ENCODE data around the gene SLC29A1. TPM values are rescaled to one million over a fixed set of nuclear protein-coding genes. Genes with fewer than 3 reads are reported as not detected.

SLC29A1 gene
- total and polyA plus RNA-seq, 2 of the 8 experiments (the other 6 are each of a cell fraction or from before 2014, with no cell fraction given): 187 to 558 TPM

DNA sequence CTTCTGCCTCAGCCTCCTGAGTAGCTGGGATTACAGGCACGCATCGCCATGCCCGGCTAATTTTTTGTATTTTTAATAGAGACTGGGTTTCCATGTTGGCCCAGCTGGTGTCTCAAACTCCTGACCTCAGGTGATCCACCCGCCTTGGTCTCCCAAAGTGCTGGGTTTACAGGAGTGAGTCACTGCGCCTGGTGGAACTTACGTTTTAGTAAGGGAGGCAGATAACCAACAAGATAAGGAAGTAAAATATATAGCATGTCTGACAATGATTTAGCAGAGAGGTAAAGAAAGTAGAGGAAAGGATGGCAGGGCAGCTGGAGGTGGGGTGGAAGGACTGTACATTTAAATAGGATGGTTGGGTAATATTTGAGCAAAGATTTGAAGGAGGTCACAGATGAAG is 19.4 kb upstream of the SLC29A1 start:
- FAIRE-seq (no peak), DNase-seq (ENCODE audit: low read depth in 1 of 2, low spot score in 2 of 2) (no peak)
- no peaks in the 10 kb centered on the region for H3K36me3 ChIP-seq (ENCODE audit: control insufficient read depth in 2 of 4, insufficient read depth in 4 of 4, low read length in 3 of 4)
- no peak overlapping the region for H3K4me3 ChIP-seq (ENCODE audit: extremely low read depth in 1 of 4, insufficient read depth in 2 of 4, low read depth in 3 of 4, low read length in 4 of 4)
- no peaks in the 10 kb centered on the region for H3K79me1 ChIP-seq (ENCODE audit: low read depth, low read length)
- H2AFZ ChIP-seq (ENCODE audit: low read length): no peak overlapping the region
- H2BK20ac ChIP-seq (ENCODE audit: low read length): peak overlapping the region; percentile 9
- no peak overlapping the region for H4K8ac ChIP-seq (ENCODE audit: extremely low read depth, insufficient read depth, low read length)
- no peaks in the 10 kb centered on the region; the same call in 1 of the 2 replicates for H3K23me2 ChIP-seq (ENCODE audit: low read depth, low read length)
- no peak overlapping the region for H3K4me2 ChIP-seq (ENCODE audit: insufficient read depth in 1 of 2, low read depth in 2 of 2, low read length in 2 of 2)
- no peak overlapping the region for H3K4ac ChIP-seq (replicated peaks; ENCODE audit: insufficient read length, low read depth, low read length)
- H2AK5ac ChIP-seq (ENCODE audit: low read depth, low read length): no peak overlapping the region
- peak overlapping the region; percentile 53 for H2BK12ac ChIP-seq (ENCODE audit: low read depth, low read length)
- no peaks in the 10 kb centered on the region for H3K9me3 ChIP-seq (ENCODE audit: insufficient read depth in 2 of 2, low read depth in 1 of 2, low read length in 1 of 2)
- peak overlapping the region; percentile 55; the same call in 1 of the 2 replicates for H2BK5ac ChIP-seq (ENCODE audit: low read depth, low read length)
- no peak overlapping the region for H4K5ac ChIP-seq (ENCODE audit: insufficient read length, low read depth, low read length)
- no peak overlapping the region for H4K91ac ChIP-seq (replicated peaks; ENCODE audit: insufficient read length, low read length)
- H3K4me1 ChIP-seq (replicated peaks in 1 of 4; ENCODE audit: control insufficient read depth in 3 of 4, insufficient read depth in 4 of 4, low read length in 3 of 4): peaks cover 25 to 35% (median 30%) of the 10 kb centered on the region in 4 experiments
- no peak overlapping the region for H3K23ac ChIP-seq (ENCODE audit: insufficient read length)
- POLR2A ChIA-PET (ENCODE audit: partially characterized antibody): interaction anchor here (0.8 to 6.2 kb wide), 14 partner anchors 8 to 42 kb away, joined by 3 to 60 read pairs (median 6); partner anchors contain the start of genes HSP90AB1, MYMX and SLC29A1
- no peak overlapping the region for H3K14ac ChIP-seq (ENCODE audit: insufficient read length)
- no peak overlapping the region for H2BK120ac ChIP-seq (replicated peaks; ENCODE audit: low read depth, low read length)
- CTCF ChIA-PET (ENCODE audit: partially characterized antibody): interaction anchor here (0.9 to 3.4 kb wide), 6 partner anchors 10 to 52 kb away, joined by 3 to 17 read pairs (median 6); no protein-coding TSS in a partner anchor
- TF ChIP-seq GABPA (IDR thresholded peaks at IDR 0.05; ENCODE audit: borderline replicate concordance, insufficient read depth, low read length) (no peak), ZNF274 (IDR thresholded peaks at IDR 0.05; ENCODE audit: borderline replicate concordance, extremely low read depth, low read length) (no peak), CEBPB (IDR thresholded peaks at IDR 0.05; ENCODE audit: low read depth, low read length) (no peak), SP2 (IDR thresholded peaks at IDR 0.05; ENCODE audit: low read length) (no peak), YY1 (IDR thresholded peaks at IDR 0.05; ENCODE audit: low read depth, low read length) (no peak), TCF12 (IDR thresholded peaks at IDR 0.05; ENCODE audit: low read depth, low read length) (no peak)
- TF ChIP-seq, protein P1, sequence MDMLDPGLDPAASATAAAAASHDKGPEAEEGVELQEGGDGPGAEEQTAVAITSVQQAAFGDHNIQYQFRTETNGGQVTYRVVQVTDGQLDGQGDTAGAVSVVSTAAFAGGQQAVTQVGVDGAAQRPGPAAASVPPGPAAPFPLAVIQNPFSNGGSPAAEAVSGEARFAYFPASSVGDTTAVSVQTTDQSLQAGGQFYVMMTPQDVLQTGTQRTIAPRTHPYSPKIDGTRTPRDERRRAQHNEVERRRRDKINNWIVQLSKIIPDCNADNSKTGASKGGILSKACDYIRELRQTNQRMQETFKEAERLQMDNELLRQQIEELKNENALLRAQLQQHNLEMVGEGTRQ (IDR thresholded peaks at IDR 0.05; ENCODE audit: low read length): no peak
- TF ChIP-seq, protein P2, sequence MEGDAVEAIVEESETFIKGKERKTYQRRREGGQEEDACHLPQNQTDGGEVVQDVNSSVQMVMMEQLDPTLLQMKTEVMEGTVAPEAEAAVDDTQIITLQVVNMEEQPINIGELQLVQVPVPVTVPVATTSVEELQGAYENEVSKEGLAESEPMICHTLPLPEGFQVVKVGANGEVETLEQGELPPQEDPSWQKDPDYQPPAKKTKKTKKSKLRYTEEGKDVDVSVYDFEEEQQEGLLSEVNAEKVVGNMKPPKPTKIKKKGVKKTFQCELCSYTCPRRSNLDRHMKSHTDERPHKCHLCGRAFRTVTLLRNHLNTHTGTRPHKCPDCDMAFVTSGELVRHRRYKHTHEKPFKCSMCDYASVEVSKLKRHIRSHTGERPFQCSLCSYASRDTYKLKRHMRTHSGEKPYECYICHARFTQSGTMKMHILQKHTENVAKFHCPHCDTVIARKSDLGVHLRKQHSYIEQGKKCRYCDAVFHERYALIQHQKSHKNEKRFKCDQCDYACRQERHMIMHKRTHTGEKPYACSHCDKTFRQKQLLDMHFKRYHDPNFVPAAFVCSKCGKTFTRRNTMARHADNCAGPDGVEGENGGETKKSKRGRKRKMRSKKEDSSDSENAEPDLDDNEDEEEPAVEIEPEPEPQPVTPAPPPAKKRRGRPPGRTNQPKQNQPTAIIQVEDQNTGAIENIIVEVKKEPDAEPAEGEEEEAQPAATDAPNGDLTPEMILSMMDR (IDR thresholded peaks at IDR 0.05; ENCODE audit: control extremely low read depth in 1 of 3, insufficient read depth in 1 of 3, low read depth in 1 of 3, low read length in 3 of 3): no peak
- H3K79me2 ChIP-seq (ENCODE audit: control insufficient read depth in 1 of 2, insufficient read depth in 2 of 2, low read length in 2 of 2): no peaks in the 10 kb centered on the region
- WGBS, 2 experiments (ENCODE audit: extremely low coverage in 1 of 2, insufficient coverage in 1 of 2, insufficient read length in 1 of 2, insufficient replicate concordance in 2 of 2, low coverage in 1 of 2, low lambda C conversion rate in 2 of 2, missing lambda C conversion rate in 1 of 2): 94% methylated on average over 6 of the region's 6 CpGs; no CpG with 5 or more reads in 1 of the 2 experiments
- H3K27me3 ChIP-seq (replicated peaks in 1 of 4; ENCODE audit: control insufficient read depth in 3 of 4, extremely low read depth in 1 of 4, insufficient read depth in 3 of 4, low read length in 3 of 4): no peaks in the 10 kb centered on the region
- no peak overlapping the region for H2BK15ac ChIP-seq (ENCODE audit: low read length)
- peak overlapping the region; percentile 43; the same call in 1 of the 2 replicates for H3K18ac ChIP-seq (ENCODE audit: extremely low read depth, low read length)
- no peak overlapping the region for H3K56ac ChIP-seq (replicated peaks; ENCODE audit: insufficient read length, low read depth, low read length)
- H3K27ac ChIP-seq (ENCODE audit: low read depth, low read length): no peak overlapping the region
- H4K20me1 ChIP-seq (replicated peaks in 1 of 2; ENCODE audit: control insufficient read depth in 1 of 2, insufficient read depth in 2 of 2, low read length in 2 of 2): no peaks in the 10 kb centered on the region
- no peak overlapping the region for H3K9ac ChIP-seq (replicated peaks in 1 of 4; ENCODE audit: extremely low read depth in 1 of 4, low read depth in 3 of 4, low read length in 3 of 4)
